Measurements from ENCODE around the gene DYTN. TPM values are rescaled to one million over a fixed set of nuclear protein-coding genes. Genes with fewer than 3 reads are reported as not detected.

DYTN gene
- polyA plus RNA-seq, 3 donors = not detected

DNA sequence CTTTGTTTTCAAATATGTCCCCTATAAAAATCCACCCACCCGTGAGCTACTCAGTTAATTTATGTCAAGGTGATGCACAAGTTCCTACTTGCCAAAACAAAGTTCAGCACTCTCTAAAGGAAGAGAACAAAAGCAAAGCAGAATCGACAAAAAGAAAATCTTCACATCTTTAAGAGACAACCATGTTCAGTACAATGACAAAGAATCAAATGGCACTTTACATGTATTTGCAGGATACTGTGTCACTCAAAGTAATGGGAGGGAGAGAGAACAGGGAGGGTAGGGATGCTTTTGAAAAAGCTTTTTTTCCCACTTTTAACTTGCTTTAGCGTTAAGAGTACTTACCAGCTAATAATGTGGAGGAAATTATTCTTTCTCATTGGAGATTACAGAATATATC lies 115.0 kb downstream of the DYTN start:
- no peaks in the 10 kb centered on the region for H3K9me3 Mint-ChIP-seq
- no peak overlapping the region for H3K27ac Mint-ChIP-seq
- no peaks in the 10 kb centered on the region for H4K20me1 ChIP-seq (ENCODE audit: insufficient read depth, low read length)
- H3K79me2 ChIP-seq (ENCODE audit: insufficient read depth, low read length) = no peaks in the 10 kb centered on the region
- H3K4me2 ChIP-seq (replicated peaks; ENCODE audit: extremely low read depth, low read length, poor library complexity, severe bottlenecking) = no peak overlapping the region
- WGBS (ENCODE audit: insufficient coverage) = no CpG with 5 or more reads among the region's 3 CpGs
- no peak overlapping the region for H3K9ac ChIP-seq (ENCODE audit: insufficient read depth, low read length, poor library complexity, severe bottlenecking)
- H3K4me1 ChIP-seq (ENCODE audit: control insufficient read depth in 1 of 2, insufficient read depth in 2 of 2, low read length in 2 of 2) = no peaks in the 10 kb centered on the region
- DNase-seq = no peak
- H3K27me3 Mint-ChIP-seq (ENCODE audit: low read depth in 3 of 3) = peaks cover 0 to 3% (median 2%) of the 10 kb centered on the region in 3 donors
- H3K27me3 ChIP-seq (ENCODE audit: control insufficient read depth in 2 of 2, insufficient read depth in 2 of 2, low read length in 2 of 2) = no peaks in the 10 kb centered on the region
- intact Hi-C loops (cut with micrococcal nuclease) = no loop called here
- H3K9me3 ChIP-seq (replicated peaks in 1 of 2; ENCODE audit: control insufficient read depth in 1 of 2, insufficient read depth in 1 of 2, low read length in 2 of 2) = no peaks in the 10 kb centered on the region
- H3K4me3 ChIP-seq (replicated peaks in 1 of 3; ENCODE audit: low read depth in 2 of 3, low read length in 3 of 3) = no peak overlapping the region
- H3K4me1 Mint-ChIP-seq = no peaks in the 10 kb centered on the region
- no peak overlapping the region for H3K4me3 Mint-ChIP-seq
- H3K36me3 Mint-ChIP-seq = no peaks in the 10 kb centered on the region
- H2AFZ ChIP-seq (ENCODE audit: insufficient read depth, low read depth, low read length, poor library complexity, severe bottlenecking) = no peak overlapping the region
- TF ChIP-seq, protein P1, sequence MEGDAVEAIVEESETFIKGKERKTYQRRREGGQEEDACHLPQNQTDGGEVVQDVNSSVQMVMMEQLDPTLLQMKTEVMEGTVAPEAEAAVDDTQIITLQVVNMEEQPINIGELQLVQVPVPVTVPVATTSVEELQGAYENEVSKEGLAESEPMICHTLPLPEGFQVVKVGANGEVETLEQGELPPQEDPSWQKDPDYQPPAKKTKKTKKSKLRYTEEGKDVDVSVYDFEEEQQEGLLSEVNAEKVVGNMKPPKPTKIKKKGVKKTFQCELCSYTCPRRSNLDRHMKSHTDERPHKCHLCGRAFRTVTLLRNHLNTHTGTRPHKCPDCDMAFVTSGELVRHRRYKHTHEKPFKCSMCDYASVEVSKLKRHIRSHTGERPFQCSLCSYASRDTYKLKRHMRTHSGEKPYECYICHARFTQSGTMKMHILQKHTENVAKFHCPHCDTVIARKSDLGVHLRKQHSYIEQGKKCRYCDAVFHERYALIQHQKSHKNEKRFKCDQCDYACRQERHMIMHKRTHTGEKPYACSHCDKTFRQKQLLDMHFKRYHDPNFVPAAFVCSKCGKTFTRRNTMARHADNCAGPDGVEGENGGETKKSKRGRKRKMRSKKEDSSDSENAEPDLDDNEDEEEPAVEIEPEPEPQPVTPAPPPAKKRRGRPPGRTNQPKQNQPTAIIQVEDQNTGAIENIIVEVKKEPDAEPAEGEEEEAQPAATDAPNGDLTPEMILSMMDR (IDR thresholded peaks at IDR 0.05) = no peak
- no peak overlapping the region for H3K27ac ChIP-seq (ENCODE audit: low read depth in 1 of 2, low read length in 2 of 2)
- H3K36me3 ChIP-seq (replicated peaks in 1 of 2; ENCODE audit: control insufficient read depth in 1 of 2, insufficient read depth in 2 of 2, low read length in 2 of 2) = no peaks in the 10 kb centered on the region

Small RNAs within 50 kb of the gene (small RNA-seq; reads per million reads assigned to genes)
- not detected for gene RF00019 (ENCODE audit: insufficient read length, low read depth)

Other genes with a start within 250 kb of the DYTN start
- not detected for gene FAM237A, start 75.9 kb downstream of the DYTN start, polyA plus RNA-seq
- not detected for gene MDH1B, start 46.9 kb upstream of the DYTN start, polyA plus RNA-seq
- gene FASTKD2, start 47.2 kb upstream of the DYTN start, polyA plus RNA-seq = 10 to 100 TPM; 10.2 to 12.7 (median 11.3) TPM
- not detected for gene CPO, start 221.1 kb upstream of the DYTN start, polyA plus RNA-seq